Neural cell (in vitro differentiated cells): ENCODE results near the gene TATDN2. TPM values are rescaled to one million over a fixed set of nuclear protein-coding genes. Genes with fewer than 3 reads are reported as not detected.
"Not testable (repeated sequence)": the region's sequence is repeated elsewhere in the genome, so short reads cannot be mapped to it uniquely, and the experiment has no call there.

Source experiments
- H2AFZ ChIP-seq: fragments of 200-600, 300-800 bp; sonication (generic), shearing (Covaris generic); 2 replicates; pipeline ENCODE4 v1.6.0; 2014; ENCODE audit warnings: low read depth, mild to moderate bottlenecking, antibody characterized with exemption, low read length, moderate library complexity
- H3F3A ChIP-seq: fragments of 200-600 bp; shearing (Covaris generic); 2 replicates; pipeline ENCODE4 v1.6.1; 2016; ENCODE audit warnings: mild to moderate bottlenecking, moderate library complexity, mixed read lengths, antibody characterized with exemption, low read length; ENCODE audit not compliant: insufficient read depth, poor library complexity, severe bottlenecking
- H3K27ac ChIP-seq: fragments of 200-600, 300-800 bp; sonication (generic), shearing (Covaris generic); 2 replicates; pipeline ENCODE4 v1.5.1; 2014; ENCODE audit warnings: mild to moderate bottlenecking, low read length, moderate library complexity
- H3K27me3 ChIP-seq: fragments of 300-800, 200-600 bp; sonication (generic), shearing (Covaris generic); 2 replicates; pipeline ENCODE4 v1.6.0; 2014; ENCODE audit warnings: mild to moderate bottlenecking, low read depth, low read length, moderate library complexity; ENCODE audit not compliant: insufficient read depth
- H3K36me3 ChIP-seq: fragments of 300-800, 200-600 bp; sonication (generic), shearing (Covaris generic); 2 replicates; pipeline ENCODE4 v1.5.1; 2014; ENCODE audit warnings: mild to moderate bottlenecking, antibody characterized with exemption, low read length, moderate library complexity; ENCODE audit not compliant: insufficient read depth
- H3K4me2 ChIP-seq: fragments of 300-800, 200-600 bp; sonication (generic), shearing (Covaris generic); 2 replicates; pipeline ENCODE4 v1.6.0; 2014; ENCODE audit warnings: mild to moderate bottlenecking, low read length
- H3K4me3 ChIP-seq: fragments of 300-800, 200-600 bp; sonication (generic), shearing (Covaris generic); 2 replicates; pipeline ENCODE4 v1.5.1; 2014; ENCODE audit warnings: mild to moderate bottlenecking, low read length, moderate library complexity
- H3K79me2 ChIP-seq: fragments of 200-600 bp; shearing (Covaris generic); replicated peaks from 2 replicates; pipeline ENCODE4 v1.6.0; 2014; ENCODE audit warnings: mild to moderate bottlenecking, low read length, moderate library complexity; ENCODE audit not compliant: insufficient read depth
- H3K9ac ChIP-seq: fragments of 300-800, 200-600 bp; sonication (generic), shearing (Covaris generic); 2 replicates; pipeline ENCODE4 v1.6.1; 2016; ENCODE audit warnings: mild to moderate bottlenecking, low read length, mixed read lengths
- H3K9me2 ChIP-seq: fragments of 200-600 bp; shearing (Covaris generic); 2 replicates; pipeline ENCODE4 v1.6.1; 2016; ENCODE audit warnings: mild to moderate bottlenecking, low read length, mixed read lengths; ENCODE audit not compliant: insufficient read depth
- H3K9me3 ChIP-seq: fragments of 200-600, 300-800 bp; sonication (generic), shearing (Covaris generic); 2 replicates; pipeline ENCODE4 v1.6.1; 2016; ENCODE audit warnings: mild to moderate bottlenecking, mixed run types, low read length, moderate library complexity, mixed read lengths
- H4K20me1 ChIP-seq: fragments of 200-600 bp; shearing (Covaris generic); 2 replicates; pipeline ENCODE4 v1.6.1; 2016; ENCODE audit warnings: mild to moderate bottlenecking, mixed run types; ENCODE audit not compliant: insufficient read depth
- CTCF ChIP-seq: fragments of 450-650 bp; IDR thresholded peaks from 2 replicates; pipeline ENCODE4 v1.5.1; 2014; ENCODE audit warnings: antibody characterized with exemption, mild to moderate bottlenecking, moderate library complexity; ENCODE audit not compliant: poor library complexity, severe bottlenecking
- EP300 ChIP-seq: fragments of 450-650 bp; conservative IDR thresholded peaks from 2 replicates; pipeline ENCODE4 v1.6.1; 2014; ENCODE audit warnings: antibody characterized with exemption, mild to moderate bottlenecking, moderate library complexity; ENCODE audit not compliant: poor library complexity, severe bottlenecking
- EZH2 ChIP-seq: fragments of 200-600, 300-800 bp; shearing (Covaris generic), sonication (generic); IDR thresholded peaks from 2 replicates; pipeline ENCODE4 v1.6.1; 2014; ENCODE audit warnings: antibody characterized with exemption, low read length, borderline replicate concordance, mild to moderate bottlenecking; ENCODE audit not compliant: insufficient read depth, poor library complexity, severe bottlenecking
- MXI1 ChIP-seq: fragments of 450-650 bp; conservative IDR thresholded peaks from 2 replicates; pipeline ENCODE4 v1.6.1; 2014; ENCODE audit warnings: antibody characterized with exemption, mild to moderate bottlenecking; ENCODE audit not compliant: poor library complexity, severe bottlenecking
- POLR2AphosphoS5 ChIP-seq: IDR thresholded peaks from 2 replicates; pipeline ENCODE4 v1.6.1; 2012
- RAD21 ChIP-seq: fragments of 450-650 bp; conservative IDR thresholded peaks from 2 replicates; pipeline ENCODE4 v1.6.1; 2014; ENCODE audit warnings: antibody characterized with exemption, mild to moderate bottlenecking, moderate library complexity
- REST ChIP-seq: IDR thresholded peaks from 2 replicates; pipeline ENCODE4 v1.6.1; 2012; ENCODE audit warnings: borderline replicate concordance
- SMC3 ChIP-seq: fragments of 450-650 bp; conservative IDR thresholded peaks from 2 replicates; pipeline ENCODE4 v1.6.1; 2014; ENCODE audit warnings: antibody characterized with exemption, mild to moderate bottlenecking, moderate library complexity; ENCODE audit not compliant: poor library complexity
- TAF1 ChIP-seq: IDR thresholded peaks from 2 replicates; pipeline ENCODE4 v1.6.1; 2012; ENCODE audit warnings: low read depth
- polyA plus RNA-seq: library from polyadenylated mRNA; depleted of rRNA; stranded (reverse); fragments of >200 nt; gene quantifications from 2 replicates; pipeline ENCODE4 v1.2.3, GENCODE V29; 2014

Gene TATDN2
- polyA plus RNA-seq, 1 donor from 2014 or later = 22.1 TPM

- H3K9ac ChIP-seq = no peak overlapping the region
- no peak overlapping the region for H3K27ac ChIP-seq
- no peaks in the 10 kb centered on the region for H3K9me3 ChIP-seq
- no peak overlapping the region for H3K4me2 ChIP-seq
- no peaks in the 10 kb centered on the region for H4K20me1 ChIP-seq
- TF ChIP-seq TAF1 (no peak), RAD21 (no peak), SMC3 (no peak), POLR2AphosphoS5 (no peak), EZH2 (no peak), EP300 (no peak), MXI1 (no peak), CTCF (no peak), REST (no peak)
- H3K9me2 ChIP-seq = no peaks in the 10 kb centered on the region
- no peaks in the 10 kb centered on the region for H3K27me3 ChIP-seq
- H3K4me3 ChIP-seq = no peak overlapping the region
- H3K36me3 ChIP-seq = no peaks in the 10 kb centered on the region
- no peaks in the 10 kb centered on the region for H3K79me2 ChIP-seq
- no peaks in the 10 kb centered on the region for H3F3A ChIP-seq
- H2AFZ ChIP-seq = no peak overlapping the region
Measured at GRCh38 chr3:10294030-10294586, 45.8 kb downstream of the TATDN2 start.

GRCh38 chr3:10298064-10298463, 49.8 kb downstream of the TATDN2 start:
- H3K9ac ChIP-seq, H3K27ac ChIP-seq, H3K79me2 ChIP-seq, H3F3A ChIP-seq, H3K36me3 ChIP-seq, H3K4me3 ChIP-seq, H3K9me2 ChIP-seq, H3K27me3 ChIP-seq, H3K4me2 ChIP-seq, H4K20me1 ChIP-seq, H3K9me3 ChIP-seq, H2AFZ ChIP-seq: not testable (repeated sequence)

- H3K9me2 ChIP-seq = no peaks in the 10 kb centered on the region
- H3K9me3 ChIP-seq = no peaks in the 10 kb centered on the region
- H3K36me3 ChIP-seq = peaks cover 13% of the 10 kb centered on the region
- no peak overlapping the region for H3K27ac ChIP-seq
- H3K4me3 ChIP-seq = no peak overlapping the region
- H3K27me3 ChIP-seq = no peaks in the 10 kb centered on the region
- H4K20me1 ChIP-seq = no peaks in the 10 kb centered on the region
- H3K4me2 ChIP-seq = no peak overlapping the region
- H2AFZ ChIP-seq = no peak overlapping the region
- no peaks in the 10 kb centered on the region for H3K79me2 ChIP-seq
- no peak for TF ChIP-seq RAD21
- no peak for TF ChIP-seq REST
- TF ChIP-seq EP300 = no peak
- no peak for TF ChIP-seq EZH2
- no peak for TF ChIP-seq TAF1
- no peak for TF ChIP-seq MXI1
- TF ChIP-seq SMC3 = no peak
- no peak for TF ChIP-seq CTCF
- H3F3A ChIP-seq = no peaks in the 10 kb centered on the region
- no peak overlapping the region for H3K9ac ChIP-seq
Measured at GRCh38 chr3:10299175-10299574, 50.9 kb downstream of the TATDN2 start.
